T-cell (primary cell): Measurements from ENCODE around the gene PRRT3. TPM values are rescaled to one million over a fixed set of nuclear protein-coding genes. Genes with fewer than 3 reads are reported as not detected.

ENCODE experiments used
- ATAC-seq, 4 experiments: fragments of 200-7000 bp in 3 of 4; fragments of 150-1000 bp in 1 of 4; cut with Tn5 transposase; replicated peaks in 1 of 4; 1 replicate in 3 of 4; 2 replicates in 1 of 4; pipeline ENCODE4 v1.10.0; 2021; ENCODE audit warnings: moderate library complexity in 3 of 4, mild to moderate bottlenecking in 2 of 4, moderate number of reproducible peaks in 1 of 4
- CTCF ChIA-PET, 2 donors: fragments of 300-600 bp; sonication (Branson Sonifier 250); formaldehyde crosslinking; loops; one replicate each; lab custom pipeline; 2022; ENCODE audit warnings: antibody characterized with exemption in 2 of 2; lab: Charles Lee
- POLR2A ChIA-PET, 2 donors: fragments of 300-600 bp; sonication (Branson Sonifier 250); formaldehyde crosslinking; loops; one replicate each; lab custom pipeline; 2022; ENCODE audit warnings: antibody characterized with exemption in 2 of 2; lab: Charles Lee
- DNase-seq, 35 experiments: peaks; one replicate each; pipeline versions ENCODE4 v3.0.0 to v3.0.0-alpha.2; 2013 to 2023
- H3K27ac ChIP-seq: one replicate; pipeline ENCODE4 v1.5.1; 2013; ENCODE audit warnings: low read length
- H3K27me3 ChIP-seq, 2 experiments: replicated peaks in 1 of 2; 1 replicate in 1 of 2; 2 replicates in 1 of 2; pipeline versions ENCODE4 v1.6.1 to v1.7.0; 2013; ENCODE audit warnings: low read length in 1 of 2, mixed read lengths in 1 of 2; ENCODE audit not compliant: control insufficient read depth in 2 of 2, insufficient read depth in 2 of 2; ENCODE audit errors: extremely low read depth in 1 of 2
- H3K36me3 ChIP-seq, 2 donors: 1 replicate in 1 of 2; 2 replicates in 1 of 2; pipeline versions ENCODE4 v1.6.1 to v1.7.0; 2013; ENCODE audit warnings: low read length in 1 of 2; ENCODE audit not compliant: control insufficient read depth in 2 of 2, insufficient read depth in 1 of 2; ENCODE audit errors: extremely low read depth in 1 of 2
- H3K4me1 ChIP-seq, 2 experiments: 1 replicate in 1 of 2; 2 replicates in 1 of 2; pipeline versions ENCODE4 v1.6.1 to v1.7.0; 2013; ENCODE audit warnings: low read length in 2 of 2, mixed read lengths in 1 of 2; ENCODE audit not compliant: insufficient read depth in 2 of 2, control insufficient read depth in 1 of 2; ENCODE audit errors: extremely low read depth in 1 of 2
- H3K4me3 ChIP-seq, 2 donors: 1 replicate in 1 of 2; 2 replicates in 1 of 2; pipeline versions ENCODE4 v1.5.1 to v1.7.0; 2013; ENCODE audit warnings: mild to moderate bottlenecking in 2 of 2, low read length in 1 of 2, moderate library complexity in 1 of 2; ENCODE audit not compliant: control insufficient read depth in 1 of 2; ENCODE audit errors: extremely low read depth in 1 of 2
- H3K9me3 ChIP-seq: 2 replicates; pipeline ENCODE4 v1.7.0; 2013
- H3K27ac Mint-ChIP-seq, 2 donors: one replicate each; pipeline ENCODE4 v1.8.0; 2020 to 2021; ENCODE audit warnings: mild to moderate bottlenecking in 2 of 2, mixed read lengths in 2 of 2
- H3K27me3 Mint-ChIP-seq, 2 donors: one replicate each; pipeline ENCODE4 v1.8.0; 2021 to 2022; ENCODE audit warnings: mixed read lengths in 2 of 2
- H3K36me3 Mint-ChIP-seq: one replicate; pipeline ENCODE4 v1.8.0; 2021; ENCODE audit warnings: mixed read lengths
- H3K4me1 Mint-ChIP-seq, 3 donors: one replicate each; pipeline ENCODE4 v1.8.0; 2020 to 2022; ENCODE audit warnings: mixed read lengths in 3 of 3, mild to moderate bottlenecking in 1 of 3
- H3K4me3 Mint-ChIP-seq, 3 donors: one replicate each; pipeline ENCODE4 v1.8.0; 2020 to 2022; ENCODE audit warnings: mild to moderate bottlenecking in 3 of 3, mixed read lengths in 3 of 3, moderate library complexity in 3 of 3
- H3K9me3 Mint-ChIP-seq, 3 donors: one replicate each; pipeline ENCODE4 v1.8.0; 2020 to 2022; ENCODE audit warnings: mixed read lengths in 3 of 3
- WGBS: methylation state at CpG from one replicate; pipeline ENCODE4 v1.1.5; 2013; ENCODE audit warnings: missing lambda C conversion rate; ENCODE audit not compliant: insufficient coverage; 5-methylcytosine and 5-hydroxymethylcytosine counted together
- total RNA-seq, 35 experiments: library from RNA in 6 of 35; stranded (reverse) in 6 of 35; fragments of 120-200 nt in 1 of 35; gene quantifications; one replicate each; pipeline versions ENCODE4 v1.2.1 to v1.2.4 and lab custom pipeline; 2013 to 2026

PRRT3 gene
- total RNA-seq, 5 donors from 2014 or later (not counting 1 experiment from before 2014, with no cell fraction given): 6.6 to 10.5 (median 9.2) TPM

DNA sequence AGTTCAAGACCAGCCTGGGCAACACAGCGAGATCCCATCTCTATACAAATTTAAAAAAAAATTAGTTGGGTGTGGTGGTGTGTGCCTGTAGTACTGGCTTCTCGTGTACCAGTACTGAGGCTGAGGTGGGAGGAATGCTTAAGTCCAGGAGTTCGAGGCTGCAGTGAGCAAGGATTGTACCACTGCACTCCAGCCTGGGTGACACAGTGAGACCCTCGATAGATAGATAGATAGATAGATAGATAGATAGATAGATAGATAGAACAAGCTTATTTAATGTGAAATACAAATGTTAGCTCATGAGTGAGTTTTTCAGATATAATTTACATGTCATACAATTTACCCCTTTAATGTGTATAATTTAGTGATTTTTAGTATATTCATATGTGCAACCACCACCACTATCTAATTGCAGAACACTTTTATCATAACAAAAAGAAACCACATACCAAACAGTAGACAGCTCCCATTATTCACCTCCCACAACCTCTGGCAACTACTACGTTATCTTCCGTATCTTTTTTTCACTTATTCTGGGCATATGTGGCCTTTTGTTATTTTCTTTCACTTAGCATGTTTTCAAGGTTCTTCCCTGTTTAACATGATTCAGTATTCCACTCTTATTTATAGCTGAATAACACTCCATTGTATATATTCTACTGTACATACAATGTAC is 13.1 kb upstream of the PRRT3 start:
- Histone ChIP-seq H3K27ac (no peak overlapping the region), H3K36me3 (peaks cover 25 to 53% of the 10 kb centered on the region in 2 donors), H3K4me1 (no peaks in the 10 kb centered on the region), H3K9me3 (no peaks in the 10 kb centered on the region), H3K4me3 (no peak overlapping the region), H3K27me3 (no peaks in the 10 kb centered on the region)
- Mint-ChIP-seq H3K27ac (no peak overlapping the region), H3K27me3 (no peaks in the 10 kb centered on the region), H3K36me3 (peaks cover 50% of the 10 kb centered on the region), H3K4me3 (no peak overlapping the region), H3K9me3 (no peaks in the 10 kb centered on the region), H3K4me1 (no peaks in the 10 kb centered on the region)
- ChIA-PET CTCF (interaction anchor here (0.5 to 0.6 kb wide), 3 partner anchors 11 to 356 kb away, joined by 3 to 4 read pairs (median 3); no protein-coding TSS in a partner anchor), POLR2A (interaction anchor here (0.5 to 0.6 kb wide), 4 partner anchors 18 to 298 kb away, joined by 3 to 6 read pairs (median 4); no protein-coding TSS in a partner anchor)
- ATAC-seq: no peak
- 100% methylated on average over 3 of the region's 6 CpGs for WGBS
- DNase-seq: no peak

DNA sequence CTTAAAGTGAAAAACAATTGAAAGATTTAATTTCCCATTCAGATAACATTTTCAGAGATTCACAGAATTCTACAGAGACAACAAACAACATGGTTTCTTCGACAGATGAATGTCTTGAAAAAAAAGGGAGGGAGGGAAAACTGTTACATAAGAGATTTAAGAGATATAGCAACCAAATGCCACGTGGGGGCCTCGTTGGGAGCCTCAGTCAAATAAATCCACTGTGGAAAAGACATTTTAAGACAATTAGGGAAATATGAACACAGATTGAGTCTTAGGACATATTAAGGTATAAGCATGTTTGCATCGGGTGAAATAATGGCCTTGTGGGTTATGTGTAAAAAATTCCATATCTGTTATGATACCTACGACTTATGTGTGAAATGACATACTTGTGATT is 5.0 kb upstream of the PRRT3 start:
- Mint-ChIP-seq H3K36me3 (no peaks in the 10 kb centered on the region), H3K27ac (no peak overlapping the region), H3K27me3 (no peaks in the 10 kb centered on the region), H3K9me3 (no peaks in the 10 kb centered on the region), H3K4me1 (peaks cover 5 to 11% (median 9%) of the 10 kb centered on the region in 3 donors), H3K4me3 (no peak overlapping the region)
- ChIA-PET CTCF (no interaction called here), POLR2A (no interaction called here)
- WGBS: no CpG with 5 or more reads among the region's 5 CpGs
- Histone ChIP-seq H3K4me1 (peaks cover 0 to 3% of the 10 kb centered on the region in 2 experiments), H3K27ac (no peak overlapping the region), H3K36me3 (peaks cover 0 to 5% of the 10 kb centered on the region in 2 donors), H3K9me3 (no peaks in the 10 kb centered on the region), H3K4me3 (no peak overlapping the region), H3K27me3 (no peaks in the 10 kb centered on the region)
- DNase-seq (no peak), ATAC-seq (no peak)

DNA sequence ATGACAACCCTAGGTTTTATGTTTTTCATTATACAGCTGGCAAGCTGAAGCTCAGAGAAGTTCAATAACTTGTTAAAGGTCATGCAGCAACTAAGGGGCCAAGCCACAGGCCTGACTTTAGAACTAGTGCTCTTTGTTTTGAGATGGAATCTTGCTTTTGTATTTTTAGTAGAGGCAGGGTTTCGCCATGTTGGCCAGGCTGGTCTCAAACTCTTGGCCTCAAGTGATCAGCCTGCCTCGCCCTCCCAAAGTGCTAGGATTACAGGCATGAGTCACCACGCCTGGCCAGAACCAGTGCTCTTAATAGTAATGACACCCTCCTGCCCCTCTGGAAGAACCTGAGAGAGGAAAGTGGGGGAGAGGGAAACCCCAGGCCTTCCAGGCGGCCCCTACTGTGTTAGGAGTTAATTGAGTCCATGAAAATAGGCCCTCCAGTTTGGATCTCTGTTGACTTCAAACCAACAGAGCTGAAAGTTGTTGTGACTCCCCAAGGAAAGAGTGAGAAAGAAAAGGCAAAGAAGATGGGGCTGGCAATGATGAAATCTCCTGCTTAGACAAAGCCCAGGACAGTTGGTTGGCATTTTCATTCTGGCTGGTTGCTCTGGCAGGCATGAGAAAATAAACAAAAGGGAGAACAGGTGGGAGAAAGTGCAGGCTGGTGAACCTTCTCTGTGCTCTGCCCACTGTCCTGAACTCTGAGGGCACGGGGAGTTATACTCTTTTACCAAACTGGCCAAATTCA is 3.6 kb upstream of the PRRT3 start:
- WGBS: 68% methylated on average over 3 of the region's 5 CpGs
- H3K4me3 ChIP-seq: no peak overlapping the region
- H3K27me3 ChIP-seq: peaks cover 0 to 4% of the 10 kb centered on the region in 2 experiments
- no peak for DNase-seq
- H3K4me1 ChIP-seq: peaks cover 6 to 15% of the 10 kb centered on the region in 2 experiments
- ChIA-PET POLR2A (no interaction called here), CTCF (interaction anchor here in 1 of 2 donors (1.1 kb wide), 1 partner anchor 23 kb away, joined by 3 read pairs; no protein-coding TSS in a partner anchor)
- no peaks in the 10 kb centered on the region for H3K36me3 Mint-ChIP-seq
- no peak overlapping the region for H3K27ac Mint-ChIP-seq
- no peaks in the 10 kb centered on the region for H3K9me3 ChIP-seq
- ATAC-seq: no peak
- no peaks in the 10 kb centered on the region for H3K36me3 ChIP-seq
- no peaks in the 10 kb centered on the region for H3K27me3 Mint-ChIP-seq
- H3K27ac ChIP-seq: no peak overlapping the region
- H3K9me3 Mint-ChIP-seq: no peaks in the 10 kb centered on the region
- H3K4me3 Mint-ChIP-seq: no peak overlapping the region
- peaks cover 14 to 21% (median 19%) of the 10 kb centered on the region in 3 donors for H3K4me1 Mint-ChIP-seq

DNA sequence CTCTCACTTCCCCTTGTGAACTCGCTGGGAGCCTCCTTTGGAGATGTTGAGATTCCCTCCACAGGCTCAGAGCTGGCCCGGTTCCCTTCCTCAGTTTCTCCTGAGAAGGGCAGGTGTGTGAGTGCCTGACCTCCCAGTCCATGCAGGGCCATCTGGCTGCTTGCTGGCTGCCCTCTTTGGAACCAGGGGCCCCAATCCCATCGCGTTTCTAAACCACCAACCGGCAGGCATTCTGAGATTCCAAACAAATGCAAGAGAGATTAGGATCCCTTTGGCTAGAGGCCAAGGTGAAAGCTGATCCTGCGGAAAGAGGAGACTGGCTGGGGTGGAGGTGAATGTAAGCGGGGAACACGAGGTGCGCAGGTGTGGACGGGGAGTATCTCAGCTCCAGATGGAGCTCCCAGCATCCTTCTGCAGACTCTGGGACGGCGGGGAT is 2.9 kb upstream of the PRRT3 start:
- no peak overlapping the region for H3K4me3 Mint-ChIP-seq
- Histone ChIP-seq H3K4me1 (peaks cover 8 to 15% of the 10 kb centered on the region in 2 experiments), H3K27ac (no peak overlapping the region), H3K27me3 (peaks cover 0 to 4% of the 10 kb centered on the region in 2 experiments), H3K4me3 (no peak overlapping the region), H3K9me3 (no peaks in the 10 kb centered on the region), H3K36me3 (no peaks in the 10 kb centered on the region)
- ATAC-seq (no peak), DNase-seq (no peak)
- ChIA-PET POLR2A (no interaction called here), CTCF (interaction anchor here in 1 of 2 donors (1.1 kb wide), 1 partner anchor 23 kb away, joined by 3 read pairs; no protein-coding TSS in a partner anchor)
- H3K27ac Mint-ChIP-seq: no peak overlapping the region
- H3K36me3 Mint-ChIP-seq: no peaks in the 10 kb centered on the region
- H3K9me3 Mint-ChIP-seq: no peaks in the 10 kb centered on the region
- peaks cover 15 to 24% (median 21%) of the 10 kb centered on the region in 3 donors for H3K4me1 Mint-ChIP-seq
- WGBS: 91% methylated on average over 7 of the region's 12 CpGs
- no peaks in the 10 kb centered on the region for H3K27me3 Mint-ChIP-seq

DNA sequence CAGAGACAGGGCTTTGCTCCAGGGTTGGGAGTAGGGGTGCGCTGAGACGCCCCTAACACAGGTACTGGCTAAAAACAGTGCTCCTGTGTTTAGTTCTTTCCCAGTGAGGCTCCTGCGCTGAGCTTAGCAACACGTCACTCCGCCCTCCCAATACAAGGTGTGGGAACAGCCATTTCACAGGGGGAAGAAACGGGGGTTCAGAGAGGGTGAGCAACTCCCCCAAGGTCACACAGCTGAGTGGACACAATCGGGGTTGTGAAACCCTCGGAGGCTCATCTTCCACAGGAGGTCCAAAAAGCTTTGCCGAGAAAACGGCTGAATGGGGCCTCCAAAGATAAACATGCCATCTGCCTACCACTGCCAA is 628 bp downstream of the PRRT3 start:
- Mint-ChIP-seq H3K27me3 (no peaks in the 10 kb centered on the region), H3K36me3 (no peaks in the 10 kb centered on the region), H3K4me1 (peaks cover 15 to 24% (median 21%) of the 10 kb centered on the region in 3 donors), H3K9me3 (no peaks in the 10 kb centered on the region), H3K27ac (peak overlapping the region in 1 of 2 donors; percentile 69), H3K4me3 (peak overlapping the region; percentile 79 to 90 (median 85))
- H3K27ac ChIP-seq: no peak overlapping the region
- H3K36me3 ChIP-seq: no peaks in the 10 kb centered on the region
- DNase-seq (no peak), ATAC-seq (peak in 3 of 4 experiments; percentile 7 to 24 (median 21))
- WGBS: 17% methylated on average over 6 of the region's 10 CpGs
- peaks cover 8 to 18% of the 10 kb centered on the region in 2 experiments for H3K4me1 ChIP-seq
- ChIA-PET POLR2A (interaction anchor here in 1 of 2 donors (1.0 kb wide), 1 partner anchor 18 kb away, joined by 5 read pairs; the partner anchor contains the start of gene CRELD1), CTCF (interaction anchor here (1.1 to 2.3 kb wide), 3 partner anchors 19 to 36 kb away, joined by 3 to 21 read pairs (median 4); partner anchors contain the start of gene CRELD1 (in 1 of the 2))
- no peaks in the 10 kb centered on the region for H3K9me3 ChIP-seq
- H3K27me3 ChIP-seq: peaks cover 0 to 4% of the 10 kb centered on the region in 2 experiments
- peak overlapping the region; percentile 52 to 72 for H3K4me3 ChIP-seq

DNA sequence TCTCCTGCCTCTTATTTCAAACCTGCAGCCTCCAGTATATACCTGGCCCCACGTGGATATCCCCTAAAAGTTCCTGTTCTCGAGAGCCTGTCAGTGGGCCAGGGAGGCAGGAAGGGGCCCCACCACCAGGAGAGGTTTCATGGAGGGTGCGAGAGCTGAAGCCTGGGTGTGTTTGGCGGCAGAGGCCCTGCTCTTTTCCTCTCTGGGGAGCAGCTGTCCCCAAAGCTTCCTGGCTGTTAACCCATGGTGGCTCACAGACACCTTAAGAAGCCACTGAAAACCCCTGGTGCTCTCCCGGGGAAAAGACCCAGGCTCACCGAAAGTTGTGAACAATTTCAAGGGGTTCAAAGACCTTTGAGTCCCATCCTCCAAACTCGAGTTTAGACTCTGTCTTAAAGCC is 1.1 kb downstream of the PRRT3 start:
- POLR2A ChIA-PET: interaction anchor here in 1 of 2 donors (1.0 kb wide), 1 partner anchor 18 kb away, joined by 5 read pairs; the partner anchor contains the start of gene CRELD1
- Histone ChIP-seq H3K4me3 (peak overlapping the region; percentile 52 to 72), H3K4me1 (peaks cover 8 to 20% of the 10 kb centered on the region in 2 experiments), H3K36me3 (no peaks in the 10 kb centered on the region), H3K27me3 (peaks cover 0 to 4% of the 10 kb centered on the region in 2 experiments), H3K9me3 (no peaks in the 10 kb centered on the region), H3K27ac (no peak overlapping the region)
- 7% methylated on average over 4 of the region's 7 CpGs for WGBS
- H3K4me3 Mint-ChIP-seq: peak overlapping the region; percentile 79 to 90 (median 85)
- H3K27ac Mint-ChIP-seq: peak overlapping the region; percentile 69 to 76
- no peak for DNase-seq
- no peaks in the 10 kb centered on the region for H3K27me3 Mint-ChIP-seq
- no peak for ATAC-seq
- H3K36me3 Mint-ChIP-seq: no peaks in the 10 kb centered on the region
- H3K4me1 Mint-ChIP-seq: peaks cover 17 to 24% (median 23%) of the 10 kb centered on the region in 3 donors
- no peaks in the 10 kb centered on the region for H3K9me3 Mint-ChIP-seq
- CTCF ChIA-PET: interaction anchor here in 1 of 2 donors (1.6 to 2.3 kb wide), 2 partner anchors 19 to 37 kb away, joined by 3 to 21 read pairs; partner anchors contain the start of gene CRELD1
